Measurements from ENCODE around the gene EML3. TPM values are rescaled to one million over a fixed set of nuclear protein-coding genes. Genes with fewer than 3 reads are reported as not detected.

The EML3 gene
- total and polyA plus RNA-seq, 3 donors from 2014 or later, result 29.3 to 57.8 (median 39.3) TPM

DNA sequence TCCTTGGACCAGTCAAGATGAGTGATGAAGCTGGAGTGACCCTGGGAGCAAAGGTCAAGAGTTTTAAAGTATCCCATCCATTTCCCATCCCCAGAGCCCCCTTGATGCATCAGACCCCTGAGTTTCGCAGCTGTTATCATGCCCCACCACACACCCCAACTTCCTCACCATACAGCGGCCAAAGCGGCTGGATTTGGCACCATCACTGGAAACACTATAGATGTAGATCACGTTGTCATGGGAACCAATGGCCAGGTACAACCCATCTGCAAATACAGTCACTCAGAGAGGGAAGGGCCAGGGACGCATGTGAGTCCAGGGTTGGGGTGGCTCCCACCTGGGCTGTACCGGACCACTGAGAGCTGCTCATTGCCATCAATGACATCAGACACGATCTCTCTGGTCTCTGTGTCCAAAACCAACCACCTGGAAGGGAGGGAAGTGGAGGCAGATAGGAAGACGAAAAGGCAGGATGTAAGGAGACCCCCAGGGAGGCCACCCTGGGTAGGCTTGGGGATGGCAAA is 8.7 kb downstream of the EML3 start:
- no peak for DNase-seq
- Histone ChIP-seq H3K4me1 (peaks cover 26% of the 10 kb centered on the region), H3K27ac (peak overlapping the region in 1 of 2 donors; percentile 98), H3K4me3 (no peak overlapping the region), H3K36me3 (ENCODE audit: low read depth, missing control alignments) (no peaks in the 10 kb centered on the region), H3K9me3 (no peaks in the 10 kb centered on the region), H3K27me3 (no peaks in the 10 kb centered on the region)
- TF ChIP-seq, protein P1, sequence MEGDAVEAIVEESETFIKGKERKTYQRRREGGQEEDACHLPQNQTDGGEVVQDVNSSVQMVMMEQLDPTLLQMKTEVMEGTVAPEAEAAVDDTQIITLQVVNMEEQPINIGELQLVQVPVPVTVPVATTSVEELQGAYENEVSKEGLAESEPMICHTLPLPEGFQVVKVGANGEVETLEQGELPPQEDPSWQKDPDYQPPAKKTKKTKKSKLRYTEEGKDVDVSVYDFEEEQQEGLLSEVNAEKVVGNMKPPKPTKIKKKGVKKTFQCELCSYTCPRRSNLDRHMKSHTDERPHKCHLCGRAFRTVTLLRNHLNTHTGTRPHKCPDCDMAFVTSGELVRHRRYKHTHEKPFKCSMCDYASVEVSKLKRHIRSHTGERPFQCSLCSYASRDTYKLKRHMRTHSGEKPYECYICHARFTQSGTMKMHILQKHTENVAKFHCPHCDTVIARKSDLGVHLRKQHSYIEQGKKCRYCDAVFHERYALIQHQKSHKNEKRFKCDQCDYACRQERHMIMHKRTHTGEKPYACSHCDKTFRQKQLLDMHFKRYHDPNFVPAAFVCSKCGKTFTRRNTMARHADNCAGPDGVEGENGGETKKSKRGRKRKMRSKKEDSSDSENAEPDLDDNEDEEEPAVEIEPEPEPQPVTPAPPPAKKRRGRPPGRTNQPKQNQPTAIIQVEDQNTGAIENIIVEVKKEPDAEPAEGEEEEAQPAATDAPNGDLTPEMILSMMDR (IDR thresholded peaks at IDR 0.05), result no peak
- no peak for TF ChIP-seq POLR2A (IDR thresholded peaks at IDR 0.05)
- intact Hi-C loops (cut with DNase I; ENCODE audit: low total_unique reads), result no loop called here
- WGBS, 2 donors, result 92 to 96% methylated on average over 5 to 8 of the region's 8 CpGs

DNA sequence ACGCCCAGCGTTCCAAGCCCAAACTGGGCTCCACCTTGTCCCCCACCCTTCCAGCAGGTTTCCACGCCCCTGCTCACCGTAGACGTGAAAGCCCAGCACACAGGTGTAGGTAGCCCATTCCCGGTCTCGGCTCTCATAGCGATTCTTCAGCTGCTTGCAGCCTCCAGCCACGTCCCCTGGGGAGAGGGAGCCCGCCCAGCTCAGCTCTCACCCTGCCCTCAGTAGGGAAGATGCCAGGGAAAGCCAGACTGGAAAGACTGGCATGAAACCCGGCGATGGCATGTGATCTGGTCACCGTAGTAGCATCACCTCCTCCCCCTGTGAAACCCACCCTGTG is 9.5 kb downstream of the EML3 start:
- no peak for TF ChIP-seq POLR2A (IDR thresholded peaks at IDR 0.05)
- TF ChIP-seq, protein P1 (IDR thresholded peaks at IDR 0.05), result no peak
- Histone ChIP-seq H3K27me3 (no peaks in the 10 kb centered on the region), H3K27ac (peak overlapping the region; percentile 96 to 98), H3K4me3 (peak overlapping the region; percentile 95 to 99), H3K4me1 (peaks cover 30% of the 10 kb centered on the region), H3K36me3 (ENCODE audit: low read depth, missing control alignments) (no peaks in the 10 kb centered on the region), H3K9me3 (no peaks in the 10 kb centered on the region)
- intact Hi-C loops (cut with DNase I; ENCODE audit: low total_unique reads), result no loop called here
- 23 to 38% methylated on average over 3 to 13 of the region's 13 CpGs for WGBS, 2 donors
- peak; percentile 23 for DNase-seq

DNA sequence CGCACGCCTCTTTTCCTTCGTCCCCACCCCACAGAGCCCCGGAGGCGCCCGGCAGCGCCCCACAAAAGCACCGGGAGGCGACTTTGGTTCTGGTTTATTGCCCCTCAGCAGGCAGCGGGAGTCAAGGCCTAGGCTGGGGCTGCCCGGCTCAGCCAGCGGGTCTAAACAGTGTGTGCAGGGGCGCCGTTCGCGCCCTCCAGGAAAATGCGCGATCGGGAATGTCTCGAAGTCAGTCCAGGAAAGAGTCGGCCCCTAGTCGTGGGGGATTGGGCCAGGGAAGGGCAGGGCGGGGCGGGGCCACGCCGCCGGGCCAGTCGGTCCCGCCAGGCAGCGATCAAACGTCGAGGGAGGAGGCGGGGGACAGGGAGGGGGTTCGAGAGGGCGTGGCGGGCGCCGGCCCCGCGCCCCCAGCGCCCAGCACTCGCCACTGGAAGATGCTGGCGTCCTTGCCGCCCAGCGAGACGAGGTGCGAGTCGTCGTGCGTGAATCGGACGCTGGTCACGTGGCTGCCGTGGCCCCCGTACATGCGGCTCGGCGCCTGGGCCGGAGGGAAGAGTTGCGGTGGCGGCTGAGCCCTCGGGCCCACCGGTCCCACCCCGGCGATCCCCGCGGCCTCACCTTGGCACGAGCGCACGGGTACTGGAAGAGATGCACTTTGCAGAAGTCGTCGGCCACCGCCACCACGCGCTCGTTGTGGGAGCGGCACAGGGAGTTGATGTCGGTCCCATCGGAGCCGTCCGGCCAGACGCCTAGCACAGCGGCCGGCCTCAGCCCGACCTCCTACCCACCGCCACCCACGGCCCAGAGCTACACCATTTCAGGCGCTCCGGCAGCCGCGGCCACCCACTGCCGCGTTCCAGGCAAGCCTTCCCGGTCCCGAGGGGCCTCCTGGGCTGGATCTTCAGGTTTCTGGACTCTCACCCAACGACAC is 10.2 kb downstream of the EML3 start:
- peak overlapping the region; percentile 96 to 98 for H3K27ac ChIP-seq
- no peaks in the 10 kb centered on the region for H3K9me3 ChIP-seq
- peak overlapping the region; percentile 95 to 99 for H3K4me3 ChIP-seq
- WGBS, 2 donors, result 0 to 4% methylated on average over 27 to 47 of the region's 96 CpGs
- H3K27me3 ChIP-seq, result no peaks in the 10 kb centered on the region
- no peaks in the 10 kb centered on the region for H3K36me3 ChIP-seq (ENCODE audit: low read depth, missing control alignments)
- no peak for TF ChIP-seq POLR2A (IDR thresholded peaks at IDR 0.05)
- TF ChIP-seq, protein P1 (IDR thresholded peaks at IDR 0.05), result no peak
- DNase-seq, result peak; percentile 85
- intact Hi-C loops (cut with DNase I; ENCODE audit: low total_unique reads), result no loop called here
- H3K4me1 ChIP-seq, result peaks cover 30% of the 10 kb centered on the region

DNA sequence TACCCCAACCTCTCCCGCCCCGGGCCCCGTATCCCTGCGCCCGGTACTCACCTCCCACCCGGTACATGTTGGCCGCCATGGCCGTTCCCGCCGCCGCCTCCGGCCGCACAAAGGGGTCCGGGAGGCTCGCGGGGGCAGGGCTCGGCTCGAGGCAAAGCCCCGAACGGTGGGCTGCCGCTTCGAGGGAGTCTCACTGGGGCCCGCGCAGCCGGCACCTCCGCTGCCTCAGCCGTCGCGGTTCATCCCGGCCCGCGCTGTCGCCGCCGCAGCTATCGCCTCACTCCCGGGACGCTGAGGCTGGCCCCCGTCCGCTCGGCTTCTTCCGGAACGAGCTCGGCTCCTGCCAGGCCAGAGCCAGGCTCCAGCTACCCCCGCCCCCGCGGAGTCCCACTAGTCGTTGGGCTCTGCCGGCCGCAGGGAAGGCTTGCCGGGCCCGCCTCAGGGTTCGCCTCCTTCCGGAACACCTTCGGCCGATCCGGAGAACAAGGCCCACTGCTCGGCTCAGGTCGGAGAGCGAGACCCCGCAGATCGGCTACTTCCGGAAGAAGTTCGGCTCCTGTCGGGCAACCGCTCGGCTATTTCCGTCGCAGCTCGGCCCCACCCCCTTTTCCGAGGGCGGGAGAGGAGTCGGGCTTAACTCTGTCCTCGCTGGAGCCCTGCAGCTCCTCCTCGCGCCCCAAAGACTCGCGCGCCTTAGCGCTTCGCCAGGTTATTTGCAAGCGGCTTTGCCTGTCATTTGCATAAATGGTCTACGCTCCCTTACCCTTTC is 11.0 kb downstream of the EML3 start, which contains the start of gene MTA2:
Gene MTA2 (minus strand): TSS at position 494 of the 769 bp plus-strand sequence. CDS start 415 bp downstream, at position 79.
- H3K36me3 ChIP-seq (ENCODE audit: low read depth, missing control alignments), result no peaks in the 10 kb centered on the region
- intact Hi-C loops (cut with DNase I; ENCODE audit: low total_unique reads), result no loop called here

More for the DNA sequence above, 11.0 kb downstream of the EML3 start, which contains the start of gene MTA2:
- Histone ChIP-seq H3K4me1 (peaks cover 30% of the 10 kb centered on the region), H3K27me3 (no peaks in the 10 kb centered on the region), H3K4me3 (peak within 1 kb of the TSS; percentile 95 to 99), H3K9me3 (no peaks in the 10 kb centered on the region), H3K27ac (peak within 1 kb of the TSS; percentile 96 to 98)
- TF ChIP-seq, protein P1 (IDR thresholded peaks at IDR 0.05), result no peak
- TF ChIP-seq POLR2A (IDR thresholded peaks at IDR 0.05), result peak; percentile 17
- WGBS, 2 donors, result 0% methylated on average over 9 to 66 of the region's 83 CpGs
- peak; percentile 97 for DNase-seq

All from testis (tissue), 3 donors.